Ramos (cell line): ENCODE measurements around the gene ALG12.
"Not testable (repeated sequence)": the region's sequence is repeated elsewhere in the genome, so short reads cannot be mapped to it uniquely, and the experiment has no call there.

Experiments used
- in situ Hi-C: fragments of 300-500 bp; cut with MboI; formaldehyde crosslinking; loops from one replicate; pipeline ENCODE4 v1.14.3; 2022; ENCODE audit warnings: low sequenced_read_pairs; ENCODE audit not compliant: unreplicated experiment

Gene ALG12

GRCh38 chr22:49852898-49853894, 65.0 kb downstream of the ALG12 start, which contains the start of gene ZBED4:
ZBED4 (plus strand) TSS chr22:49853844; CDS start chr22:49883663, 29,819 bp downstream.
- in situ Hi-C loops: no loop called here

GRCh38 chr22:49852568-49852897, 65.7 kb downstream of the ALG12 start:
- in situ Hi-C loops: not testable (repeated sequence)

GRCh38 chr22:49850959-49851802, 67.1 kb downstream of the ALG12 start:
- in situ Hi-C loops: no loop called here
